Heart right ventricle (tissue), 16 donors: Measurements from ENCODE around the gene JOSD2. TPM values are rescaled to one million over a fixed set of nuclear protein-coding genes. Genes with fewer than 3 reads are reported as not detected.
A peak's percentile ranks its signal among the peaks of the same experiment; 100 is the strongest.

Source experiments
- ATAC-seq, 8 donors: fragments of 200-7000 bp; cut with Tn5 transposase; one replicate each; pipeline ENCODE4 v1.9.1; 2020; ENCODE audit warnings: mild to moderate bottlenecking in 8 of 8, moderate library complexity in 8 of 8, moderate number of reproducible peaks in 1 of 8
- DNase-seq, 2 donors: peaks; one replicate each; pipeline ENCODE4 v3.0.0-alpha.2; 2020
- H3K27ac ChIP-seq, 10 donors: fragments of 200-600 bp; sonication (generic) in 2 of 10; one replicate each; pipeline versions ENCODE4 v1.5.0 to v1.8.0; 2020 to 2022; ENCODE audit warnings: mild to moderate bottlenecking in 3 of 10
- H3K27me3 ChIP-seq, 7 donors: fragments of 200-600 bp; one replicate each; pipeline ENCODE4 v1.8.0; 2021 to 2022; ENCODE audit warnings: mild to moderate bottlenecking in 2 of 7
- H3K36me3 ChIP-seq, 9 donors: fragments of 200-600 bp; sonication (generic) in 1 of 9; one replicate each; pipeline versions ENCODE4 v1.5.0 to v1.8.0; 2020 to 2022; ENCODE audit warnings: mild to moderate bottlenecking in 2 of 9
- H3K4me1 ChIP-seq, 9 donors: fragments of 200-600 bp; sonication (generic) in 1 of 9; one replicate each; pipeline versions ENCODE4 v1.5.0 to v1.8.0; 2020 to 2022; ENCODE audit warnings: mild to moderate bottlenecking in 4 of 9
- H3K4me3 ChIP-seq, 10 donors: fragments of 200-600 bp; sonication (generic) in 2 of 10; one replicate each; pipeline versions ENCODE4 v1.5.0 to v1.8.0; 2020 to 2022; ENCODE audit warnings: mild to moderate bottlenecking in 7 of 10, moderate library complexity in 2 of 10
- H3K9me3 ChIP-seq, 11 donors: fragments of 200-600 bp in 10 of 11; sonication (generic) in 2 of 11; one replicate each; pipeline versions ENCODE4 v1.5.0 to v1.8.0; 2013 to 2022; ENCODE audit warnings: mild to moderate bottlenecking in 2 of 11, control low read depth in 1 of 11, moderate library complexity in 1 of 11
- CTCF ChIP-seq, 9 donors: fragments of 200-600 bp; sonication (generic) in 2 of 9; IDR thresholded peaks; one replicate each; pipeline versions ENCODE4 v1.5.0 to v1.8.0; 2021 to 2022; ENCODE audit warnings: antibody characterized with exemption in 9 of 9, mild to moderate bottlenecking in 5 of 9, moderate library complexity in 1 of 9
- WGBS, 2 donors: extraction: QIAGEN DNeasy Blood & Tissue Kit; methylation state at CpG; one replicate each; pipeline ENCODE4 v1.1.7; 2013; ENCODE audit warnings: inconsistent platforms in 1 of 2; 5-methylcytosine and 5-hydroxymethylcytosine counted together
- intact Hi-C, 10 donors: fragments of 100-400 bp; cut with DNase I; formaldehyde crosslinking; loops; one replicate each; pipeline versions ENCODE4 v1.11.1 to v1.14.2; 2022
- long read RNA-seq, 3 donors: library from polyadenylated mRNA; unstranded; transcript quantifications; one replicate each; pipeline ENCODE4 v2.0.0, GENCODE V29; 2020 to 2021
- polyA plus RNA-seq, 2 donors: library from polyadenylated mRNA; stranded (reverse); fragments of 200-250 nt; gene quantifications; one replicate each; pipeline ENCODE4 v1.2.3, GENCODE V29; 2013
- total RNA-seq, 10 donors: library from RNA; stranded (reverse); fragmentation: NEBNext Ultra II Directional in 3 of 10; extraction: Animal tissue kit (Norgen Biotek cat#: 25700) in 3 of 10; gene quantifications; one replicate each; pipeline versions ENCODE4 v1.2.1 to v1.2.4, GENCODE V29; 2021 to 2023
- donor health status: Arrhythmogenic right ventricular cardiomyopathy.
- donor health status: ischemic (EF 13 %, LVEDD 7.1; RV severe dilation, severe dysfunction).
- donor health status: healthy with polysubstance abuse.
- donor health status: DM: no; HTN: yes; CAD: no.
- donor health status: DM: no; HTN: no; CAD: no.
- donor health status: ischemic (EF 25% LVEDD 6.9; RV normal size, moderate dysfunction).
- donor health status: ischemic (EF 25% LVEDD 5.7; RV mildly dilated, moderate dysfunction).
- donor health status: healthy.
- donor health status: DM: yes; HTN: yes; CAD: no.
- donor health status: Ischemic cardiomyopathy.
- donor health status: ischemic (EF 35%, LVEDD 5.7; RV mildly dilated, moderate dysfunction).
- donor health status: nonischemic (EF 11% LVEDD 7.7; RV severe dilation, severe dysfunction).
- donor health status: DM: yes; HTN: yes; CAD: no.
- donor health status: PGD.
- donor health status: ischemic (EF 29% LVEDD 5.4; RV normal size, mild dysfunction).
- donor health status: nonischemic (EF 23%, LVEDD 6.1; RV moderate dilation, normal function).

Gene JOSD2
- total RNA-seq (10 to 100 TPM; 13.3 to 42.3 (median 25.2) TPM), polyA plus RNA-seq (10 to 100 TPM; 64.0 to 69.6 TPM)
- long read RNA-seq, donor 1, transcript JOSD2-204 (5 exons, 996 nt), result major isoform, 11 of 23 reads
- long read RNA-seq, donor 1, partial matches to known transcripts, result 6 of 23 reads
- long read RNA-seq, donor 1, other reads (novel, unspliced or antisense), result 4 of 23 reads
- long read RNA-seq, donor 2, transcript JOSD2-204 (5 exons, 996 nt), result major isoform, 16 of 28 reads
- long read RNA-seq, donor 2, partial matches to known transcripts, result 4 of 28 reads
- long read RNA-seq, donor 2, other reads (novel, unspliced or antisense), result 2 of 28 reads
- long read RNA-seq, donor 3, transcript JOSD2-204 (5 exons, 996 nt), result major isoform, 7 of 13 reads
- long read RNA-seq, donor 3, partial matches to known transcripts, result 1 of 13 reads
- long read RNA-seq, donor 3, other reads (novel, unspliced or antisense), result 1 of 13 reads

- H3K4me1 ChIP-seq, result peaks cover 5 to 27% (median 13%) of the 10 kb centered on the region in 9 donors
- no peak for TF ChIP-seq CTCF (IDR thresholded peaks at IDR 0.05)
- peaks cover 0 to 1% (median 0%) of the 10 kb centered on the region in 9 donors for H3K36me3 ChIP-seq
- ATAC-seq (peak; percentile 93 to 97 (median 94)), DNase-seq (peak; percentile 98)
- 1 to 2% methylated on average over 69 of the region's 69 CpGs for WGBS, 2 donors
- peak within 1 kb of the TSS; percentile 8 to 91 (median 82) for H3K27ac ChIP-seq
- peak within 1 kb of the TSS; percentile 47 to 83 (median 74) for H3K4me3 ChIP-seq
- no peaks in the 10 kb centered on the region for H3K9me3 ChIP-seq
- intact Hi-C loops, result loop anchor here in 2 of 10 donors (2.0 to 10.0 kb wide), 3 partner anchors 34 to 294 kb away; partner anchors contain the start of genes EMC10 (in 2 of the 2) and GARIN5A (in 2 of the 2)
- H3K27me3 ChIP-seq, result peaks cover 0 to 6% (median 0%) of the 10 kb centered on the region in 7 donors
Measured at GRCh38 chr19:50511069-50511822, at the start of gene JOSD2. JOSD2 (minus strand) TSS chr19:50511191; CDS start chr19:50510431, 760 bp downstream.

- Histone ChIP-seq H3K4me1 (peaks cover 0 to 20% (median 10%) of the 10 kb centered on the region in 9 donors), H3K27me3 (peaks cover 0 to 64% (median 41%) of the 10 kb centered on the region in 7 donors), H3K27ac (no peak overlapping the region), H3K9me3 (no peaks in the 10 kb centered on the region), H3K36me3 (no peaks in the 10 kb centered on the region), H3K4me3 (no peak overlapping the region)
- intact Hi-C loops, result no loop called here
- no peak for TF ChIP-seq CTCF (IDR thresholded peaks at IDR 0.05)
- DNase-seq, result no peak
- ATAC-seq, result no peak
- 62 to 65% methylated on average over 10 of the region's 10 CpGs for WGBS, 2 donors
Measured at GRCh38 chr19:50559636-50560035, 48.6 kb upstream of the JOSD2 start.

GRCh38 chr19:50558449-50558848, 47.5 kb upstream of the JOSD2 start:
- Histone ChIP-seq H3K27ac (no peak overlapping the region), H3K27me3 (peaks cover 0 to 61% (median 41%) of the 10 kb centered on the region in 7 donors), H3K36me3 (no peaks in the 10 kb centered on the region), H3K9me3 (no peaks in the 10 kb centered on the region), H3K4me3 (no peak overlapping the region), H3K4me1 (peaks cover 0 to 20% (median 10%) of the 10 kb centered on the region in 9 donors)
- ATAC-seq (no peak), DNase-seq (no peak)
- WGBS, 2 donors, result 93 to 94% methylated on average over 13 of the region's 13 CpGs
- intact Hi-C loops, result no loop called here
- TF ChIP-seq CTCF (IDR thresholded peaks at IDR 0.05), result no peak

GRCh38 chr19:50558039-50558438, 47.0 kb upstream of the JOSD2 start:
- no peak for TF ChIP-seq CTCF (IDR thresholded peaks at IDR 0.05)
- Histone ChIP-seq H3K4me3 (no peak overlapping the region), H3K36me3 (no peaks in the 10 kb centered on the region), H3K27me3 (peaks cover 0 to 61% (median 39%) of the 10 kb centered on the region in 7 donors), H3K9me3 (no peaks in the 10 kb centered on the region), H3K27ac (no peak overlapping the region), H3K4me1 (peaks cover 0 to 20% (median 10%) of the 10 kb centered on the region in 9 donors)
- intact Hi-C loops, result no loop called here
- 91 to 93% methylated on average over 4 of the region's 4 CpGs for WGBS, 2 donors
- DNase-seq (no peak), ATAC-seq (no peak)
